AG04450 (cell line): ENCODE data around the gene RHOA. TPM values are rescaled to one million over a fixed set of nuclear protein-coding genes. Genes with fewer than 3 reads are reported as not detected.

Experiments used
- CTCF ChIA-PET: fragments of 300-600, 350-600 bp; formaldehyde crosslinking; extraction: SDS; loops from one replicate; lab custom pipeline; 2022; ENCODE audit warnings: antibody characterized with exemption, inconsistent platforms; lab: Charles Lee
- POLR2A ChIA-PET: fragments of 350-600 bp; formaldehyde crosslinking; extraction: SDS; loops from one replicate; lab custom pipeline; 2021; ENCODE audit warnings: antibody characterized with exemption, inconsistent platforms; lab: Yijun Ruan, JAX
- DNase-seq: peaks from one replicate; pipeline ENCODE4 v3.0.0-alpha.2; 2011; ENCODE audit warnings: low read depth, low spot score
- H3K27ac ChIP-seq: one replicate; pipeline ENCODE4 v1.5.1; 2012; ENCODE audit warnings: low read depth, low read length, control low read depth
- H3K27me3 ChIP-seq: one replicate; pipeline ENCODE4 v1.6.0; 2012; ENCODE audit warnings: low read length; ENCODE audit not compliant: control insufficient read depth, insufficient read depth
- H3K4me3 ChIP-seq: 2 replicates; pipeline ENCODE4 v1.5.1; 2011; ENCODE audit warnings: mild to moderate bottlenecking, low read depth, low read length, control low read depth
- H3K9me3 ChIP-seq: 2 replicates; pipeline ENCODE4 v1.5.1; 2012; ENCODE audit warnings: low read length; ENCODE audit not compliant: control insufficient read depth, insufficient read depth
- polyA plus RNA-seq: library from polyadenylated mRNA; depleted of rRNA; stranded (reverse); fragments of >200 nt; gene quantifications from 2 replicates; pipeline ENCODE4 v1.2.3, GENCODE V29; 2011
- TF ChIP-seq, protein P1 (sequence below): IDR thresholded peaks from 2 replicates; pipeline ENCODE4 v1.5.1; 2011; ENCODE audit warnings: low read depth, low read length, control low read depth, inconsistent platforms

The RHOA gene
- polyA plus RNA-seq, 1 experiment = 505 TPM

DNA sequence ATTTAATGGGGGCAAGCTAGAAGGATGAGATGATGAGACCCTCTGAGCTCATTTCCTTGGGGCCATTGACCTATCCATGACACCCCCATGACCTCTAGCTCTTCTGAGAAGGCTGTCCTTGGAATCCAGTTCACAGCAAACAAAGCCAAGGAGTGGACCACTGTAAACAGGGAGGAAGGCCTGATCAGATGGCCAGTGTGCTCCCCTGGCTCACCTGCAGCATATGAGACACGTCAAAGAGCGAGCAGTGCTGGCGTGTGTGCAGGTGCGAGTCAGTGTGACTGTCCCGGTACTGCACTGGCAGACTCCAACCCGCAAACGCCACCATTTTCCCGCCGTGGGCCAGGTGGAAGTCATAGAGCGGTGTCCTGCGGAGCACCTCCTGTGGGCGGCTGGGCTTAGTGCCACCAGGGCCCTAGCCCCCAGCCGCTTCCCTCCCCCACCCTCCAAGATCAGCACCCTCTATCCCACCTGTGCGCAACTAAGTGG, 10.2 kb upstream of the RHOA start:
- no peak overlapping the region for H3K27ac ChIP-seq
- H3K4me3 ChIP-seq = no peak overlapping the region
- DNase-seq = no peak
- CTCF ChIA-PET = interaction anchor here (1.2 kb wide), 1 partner anchor 82 kb away, joined by 6 read pairs; the partner anchor contains the start of gene USP4
- H3K9me3 ChIP-seq = no peaks in the 10 kb centered on the region
- POLR2A ChIA-PET = interaction anchor here (0.6 to 1.6 kb wide), 4 partner anchors 10 to 69 kb away, joined by 3 to 13 read pairs (median 6); partner anchors contain the start of genes DAG1, RHOA and TCTA
- no peaks in the 10 kb centered on the region for H3K27me3 ChIP-seq
- TF ChIP-seq, protein P1, sequence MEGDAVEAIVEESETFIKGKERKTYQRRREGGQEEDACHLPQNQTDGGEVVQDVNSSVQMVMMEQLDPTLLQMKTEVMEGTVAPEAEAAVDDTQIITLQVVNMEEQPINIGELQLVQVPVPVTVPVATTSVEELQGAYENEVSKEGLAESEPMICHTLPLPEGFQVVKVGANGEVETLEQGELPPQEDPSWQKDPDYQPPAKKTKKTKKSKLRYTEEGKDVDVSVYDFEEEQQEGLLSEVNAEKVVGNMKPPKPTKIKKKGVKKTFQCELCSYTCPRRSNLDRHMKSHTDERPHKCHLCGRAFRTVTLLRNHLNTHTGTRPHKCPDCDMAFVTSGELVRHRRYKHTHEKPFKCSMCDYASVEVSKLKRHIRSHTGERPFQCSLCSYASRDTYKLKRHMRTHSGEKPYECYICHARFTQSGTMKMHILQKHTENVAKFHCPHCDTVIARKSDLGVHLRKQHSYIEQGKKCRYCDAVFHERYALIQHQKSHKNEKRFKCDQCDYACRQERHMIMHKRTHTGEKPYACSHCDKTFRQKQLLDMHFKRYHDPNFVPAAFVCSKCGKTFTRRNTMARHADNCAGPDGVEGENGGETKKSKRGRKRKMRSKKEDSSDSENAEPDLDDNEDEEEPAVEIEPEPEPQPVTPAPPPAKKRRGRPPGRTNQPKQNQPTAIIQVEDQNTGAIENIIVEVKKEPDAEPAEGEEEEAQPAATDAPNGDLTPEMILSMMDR = no peak

DNA sequence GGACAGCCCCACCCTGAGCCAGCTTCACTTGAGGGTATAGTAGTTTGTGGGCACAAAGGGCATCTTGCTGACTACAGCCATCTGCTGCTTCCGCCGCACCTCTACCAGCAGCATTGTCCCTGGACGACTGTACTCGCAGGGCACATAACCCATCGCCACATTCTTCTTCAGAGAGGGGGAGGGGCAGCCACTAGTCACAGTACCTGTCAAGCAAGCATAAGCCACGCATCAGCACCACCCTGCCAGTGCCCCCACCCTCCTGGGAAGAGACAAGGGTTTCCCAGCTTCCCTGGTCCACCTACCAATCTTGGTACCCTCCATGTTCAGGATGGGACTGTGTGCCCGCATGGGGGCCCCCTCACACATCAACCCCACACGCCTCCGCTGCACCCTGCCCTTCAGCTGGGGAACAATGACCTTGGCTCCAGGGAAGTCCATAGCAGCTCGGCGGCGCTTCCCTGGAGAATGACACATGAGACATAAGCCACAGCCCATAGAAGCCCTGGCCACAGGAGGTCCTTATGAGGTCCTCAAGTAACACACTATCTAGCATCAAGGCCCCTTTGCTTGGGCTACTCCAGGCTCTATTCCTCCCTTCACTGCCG, 5.8 kb upstream of the RHOA start:
- Histone ChIP-seq H3K27me3 (no peaks in the 10 kb centered on the region), H3K9me3 (no peaks in the 10 kb centered on the region), H3K27ac (no peak overlapping the region), H3K4me3 (no peak overlapping the region)
- TF ChIP-seq, protein P1 = no peak
- ChIA-PET POLR2A (interaction anchor here (0.8 kb wide), 1 partner anchor 11 kb away, joined by 4 read pairs; the partner anchor contains the start of gene NICN1), CTCF (no interaction called here)
- DNase-seq = no peak

GRCh38 chr3:49416867-49417266, 5.1 kb upstream of the RHOA start:
- CTCF ChIA-PET = no interaction called here
- DNase-seq = no peak
- TF ChIP-seq, protein P1 = no peak
- Histone ChIP-seq H3K9me3 (no peaks in the 10 kb centered on the region), H3K27ac (no peak overlapping the region), H3K27me3 (no peaks in the 10 kb centered on the region), H3K4me3 (no peak overlapping the region)
- POLR2A ChIA-PET = interaction anchor here (0.5 to 0.8 kb wide), 3 partner anchors 12 to 103 kb away, joined by 3 to 7 read pairs (median 4); partner anchors contain the start of gene NICN1

GRCh38 chr3:49415931-49416601, 4.3 kb upstream of the RHOA start:
- no peaks in the 10 kb centered on the region for H3K9me3 ChIP-seq
- H3K27me3 ChIP-seq = no peaks in the 10 kb centered on the region
- POLR2A ChIA-PET = interaction anchor here (0.6 kb wide), 1 partner anchor 103 kb away, joined by 3 read pairs; no protein-coding TSS in a partner anchor
- TF ChIP-seq, protein P1 = no peak
- H3K4me3 ChIP-seq = no peak overlapping the region
- CTCF ChIA-PET = no interaction called here
- no peak overlapping the region for H3K27ac ChIP-seq
- no peak for DNase-seq

- POLR2A ChIA-PET = no interaction called here
- CTCF ChIA-PET = no interaction called here
- no peak overlapping the region for H3K27ac ChIP-seq
- no peak for DNase-seq
- no peaks in the 10 kb centered on the region for H3K9me3 ChIP-seq
- H3K27me3 ChIP-seq = no peaks in the 10 kb centered on the region
- no peak overlapping the region for H3K4me3 ChIP-seq
- TF ChIP-seq, protein P1 = no peak
Observed at GRCh38 chr3:49414753-49415152, 3.0 kb upstream of the RHOA start.
